ENCODE data around the gene RNF168.
"Not testable (repeated sequence)": the region's sequence is repeated elsewhere in the genome, so short reads cannot be mapped to it uniquely, and the experiment has no call there.

RNF168 gene

GRCh38 chr3:196462680-196463477, 40.7 kb downstream of the RNF168 start:
- DNase-seq: not testable (repeated sequence)

DNA sequence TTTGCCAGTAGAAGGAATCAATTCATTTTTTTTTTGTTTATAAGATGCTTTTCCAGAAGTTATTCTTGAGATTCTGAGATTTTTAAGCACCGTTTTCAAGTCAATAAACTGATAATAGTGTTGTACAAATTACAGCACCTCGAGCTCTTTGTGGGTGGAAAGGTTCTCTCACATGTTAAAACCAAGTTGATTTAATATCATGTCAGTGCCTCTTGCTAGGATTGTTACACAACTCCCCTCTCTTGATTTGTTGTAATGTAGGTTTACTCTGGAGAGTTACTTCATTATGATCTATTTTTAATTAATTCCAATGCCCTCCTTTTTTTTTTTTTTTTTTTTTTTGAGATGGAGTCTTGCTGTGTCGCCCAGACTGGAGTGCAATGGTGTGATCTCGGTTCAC, 45.5 kb downstream of the RNF168 start:
- DNase-seq: no peak

GRCh38 chr3:196457470-196457869, 46.1 kb downstream of the RNF168 start:
- DNase-seq: not testable (repeated sequence)

DNA sequence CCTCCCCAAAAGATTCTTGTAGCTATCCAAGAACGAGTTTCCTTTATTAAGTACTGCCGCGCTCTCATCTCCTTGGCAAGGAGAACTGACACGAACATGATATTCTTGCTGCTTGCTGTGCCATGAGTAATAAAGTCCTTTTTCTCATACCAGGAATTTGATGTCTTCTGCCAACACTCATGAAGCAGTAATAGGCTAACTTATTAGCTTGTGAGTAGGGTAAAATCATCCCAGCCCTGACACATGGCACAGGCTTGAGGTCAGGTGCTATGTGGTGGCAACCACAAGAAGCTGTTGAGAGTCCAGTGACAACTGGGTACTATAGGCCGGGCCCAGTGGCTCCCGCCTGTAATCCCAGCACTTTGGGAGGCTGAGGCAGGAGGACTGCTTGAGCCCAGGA, 48.6 kb downstream of the RNF168 start:
- no peak for DNase-seq

DNA sequence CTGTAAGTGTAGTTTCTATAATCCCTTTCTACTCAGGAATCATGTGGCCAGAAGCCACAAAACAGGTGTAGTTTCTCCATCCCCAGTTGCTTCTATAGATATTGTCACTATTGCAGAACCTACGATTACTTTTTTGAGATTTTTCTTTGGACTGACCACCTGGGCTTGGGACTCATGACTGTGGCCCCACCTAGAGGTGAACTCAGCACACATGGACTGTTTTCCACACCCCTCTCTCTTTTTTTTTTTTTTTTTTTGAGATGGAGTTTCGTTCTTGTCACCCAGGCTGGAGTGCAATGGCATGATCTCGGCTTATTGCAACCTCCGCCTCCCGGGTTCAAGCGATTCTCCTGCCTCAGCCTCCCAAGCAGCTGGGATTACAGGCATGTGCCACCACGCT, 58.2 kb downstream of the RNF168 start:
- not testable (repeated sequence) for DNase-seq

GRCh38 chr3:196444500-196444894, 59.1 kb downstream of the RNF168 start:
- DNase-seq: no peak

GRCh38 chr3:196440696-196441095, 62.9 kb downstream of the RNF168 start:
- DNase-seq: no peak

DNA sequence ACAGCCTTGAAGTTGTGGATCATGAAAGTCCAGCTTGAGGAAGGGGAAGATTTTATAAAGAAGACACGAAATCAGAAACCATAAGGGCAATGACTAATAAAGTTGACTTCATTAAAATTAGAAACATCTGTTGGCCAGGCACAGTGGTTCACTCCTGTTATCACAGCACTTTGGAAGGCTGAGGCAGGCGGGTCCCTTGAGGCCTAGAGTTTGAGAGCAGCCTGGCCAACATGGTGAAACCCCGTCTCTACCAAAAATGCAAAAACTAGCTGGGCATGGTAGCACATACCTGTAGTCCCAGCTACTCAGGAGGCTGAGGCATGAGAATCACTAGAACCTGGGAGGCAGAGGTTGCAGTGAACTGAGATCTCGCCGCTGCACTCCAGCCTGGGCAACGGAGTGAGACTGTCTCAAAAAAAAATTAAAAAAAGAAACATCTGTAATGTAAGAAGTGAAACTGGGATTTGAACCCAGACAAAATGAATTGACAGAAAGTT, 63.5 kb downstream of the RNF168 start:
- DNase-seq: no peak

GRCh38 chr3:196432137-196432879, 71.3 kb downstream of the RNF168 start, which contains the start of gene UBXN7:
UBXN7 (minus strand) TSS chr3:196432427; CDS start chr3:196432399, 28 bp downstream.
- peak; percentile 95 for DNase-seq

GRCh38 chr3:196431181-196432136, 72.1 kb downstream of the RNF168 start:
- peak; percentile 24 for DNase-seq

GRCh38 chr3:196428041-196428440, 75.5 kb downstream of the RNF168 start:
- DNase-seq: no peak

DNA sequence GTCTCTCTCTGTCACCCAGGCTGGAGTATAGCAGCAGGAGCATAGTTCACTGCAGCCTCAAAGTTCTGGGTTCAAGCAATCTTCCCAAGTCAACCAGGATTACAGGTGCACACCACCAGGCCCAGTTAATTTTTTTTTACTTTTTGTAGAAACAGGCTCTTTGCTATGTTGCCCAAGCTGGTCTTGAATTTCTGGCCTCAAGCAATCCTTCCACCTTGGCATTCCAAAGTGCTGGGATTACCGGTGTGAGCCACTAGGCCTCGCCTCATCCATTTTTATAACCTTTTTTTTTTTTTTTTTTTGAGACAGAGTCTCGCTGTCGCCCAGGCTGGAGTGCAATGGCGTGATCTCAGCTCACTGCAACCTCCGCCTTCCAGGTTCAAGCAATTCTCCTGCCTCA, 79.1 kb downstream of the RNF168 start:
- not testable (repeated sequence) for DNase-seq

GRCh38 chr3:196423044-196423781, 80.4 kb downstream of the RNF168 start:
- no peak for DNase-seq

DNA sequence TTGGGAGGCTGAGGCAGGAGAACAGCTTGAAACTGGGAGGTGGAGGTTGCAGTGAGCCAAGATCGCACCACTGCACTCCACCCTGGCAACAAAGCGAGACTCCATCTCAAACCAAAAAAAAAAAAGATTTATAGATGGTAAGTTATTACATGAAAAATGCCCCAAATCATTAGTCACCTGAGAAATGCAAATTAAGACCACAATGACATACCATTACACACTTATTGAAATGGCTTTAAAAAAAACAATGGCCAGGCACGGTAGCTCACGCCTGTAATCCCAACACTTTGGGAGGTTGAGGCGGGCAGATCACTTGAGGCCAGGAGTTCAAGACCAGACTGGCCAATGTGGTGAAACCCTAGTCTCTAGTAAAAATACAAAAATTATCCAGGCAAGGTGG, 81.9 kb downstream of the RNF168 start:
- DNase-seq: not testable (repeated sequence)

- DNase-seq: no peak
Measured at GRCh38 chr3:196419386-196419785, 84.2 kb downstream of the RNF168 start.
